SU-DHL-6 (cell line): ENCODE measurements around the gene ROBO2.

Source experiments
- H2AFZ ChIP-seq: fragments of 200-600 bp; sonication (generic); 2 replicates; pipeline ENCODE4 v1.6.1; 2014; ENCODE audit warnings: low read depth, mild to moderate bottlenecking, moderate library complexity, mixed read lengths, antibody characterized with exemption, low read length; ENCODE audit not compliant: severe bottlenecking
- H3F3A ChIP-seq: fragments of 200-600 bp; shearing (Covaris generic); 2 replicates; pipeline ENCODE4 v1.6.0; 2016; ENCODE audit warnings: antibody characterized with exemption, mild to moderate bottlenecking; ENCODE audit not compliant: insufficient read depth
- H3K27ac ChIP-seq: fragments of 200-600 bp; sonication (generic); 2 replicates; pipeline ENCODE4 v1.5.1; 2016; ENCODE audit warnings: low read depth, mild to moderate bottlenecking, low read length, moderate library complexity, mixed read lengths
- H3K27me3 ChIP-seq: fragments of 200-600 bp; sonication (generic), shearing (Covaris generic); 2 replicates; pipeline ENCODE4 v1.6.0; 2014; ENCODE audit warnings: mild to moderate bottlenecking, low read length
- H3K36me3 ChIP-seq: fragments of 200-600 bp; sonication (generic); 2 replicates; pipeline ENCODE4 v1.6.1; 2014; ENCODE audit warnings: mild to moderate bottlenecking, low read length, mixed read lengths
- H3K4me2 ChIP-seq: fragments of 300-600, 200-600 bp; shearing (Covaris generic), sonication (generic); 2 replicates; pipeline ENCODE4 v1.6.0; 2014; ENCODE audit warnings: low read length, low read depth, mild to moderate bottlenecking; ENCODE audit not compliant: poor library complexity, severe bottlenecking
- H3K4me3 ChIP-seq: fragments of 200-600 bp; sonication (generic); 2 replicates; pipeline ENCODE4 v1.5.1; 2014; ENCODE audit warnings: antibody characterized with exemption, low read length, mild to moderate bottlenecking, mixed read lengths; ENCODE audit not compliant: insufficient read depth, poor library complexity, severe bottlenecking
- H3K79me2 ChIP-seq: fragments of 200-600 bp; sonication (generic); 2 replicates; pipeline ENCODE4 v1.6.1; 2014; ENCODE audit warnings: mild to moderate bottlenecking, low read length, moderate library complexity; ENCODE audit not compliant: insufficient read depth
- H3K9ac ChIP-seq: fragments of 200-600 bp; sonication (generic); 2 replicates; pipeline ENCODE4 v1.7.0; 2014; ENCODE audit warnings: mild to moderate bottlenecking, low read length
- H3K9me2 ChIP-seq: fragments of 200-600 bp; sonication (generic); replicated peaks from 2 replicates; pipeline ENCODE4 v1.6.1; 2014; ENCODE audit warnings: low read length; ENCODE audit not compliant: insufficient read depth
- H3K9me3 ChIP-seq: fragments of 200-600 bp; sonication (generic); 2 replicates; pipeline ENCODE4 v1.6.1; 2014; ENCODE audit warnings: low read length, mixed read lengths; ENCODE audit not compliant: insufficient read depth
- H4K20me1 ChIP-seq: fragments of 200-600 bp; sonication (generic); 2 replicates; pipeline ENCODE4 v1.6.1; 2014; ENCODE audit warnings: low read depth, mild to moderate bottlenecking, antibody characterized with exemption, low read length, moderate library complexity, mixed read lengths
- CTCF ChIP-seq: fragments of 200-600 bp; sonication (generic); IDR thresholded peaks from one replicate; pipeline ENCODE4 v1.5.1; 2017; ENCODE audit warnings: antibody characterized with exemption, mild to moderate bottlenecking, low read length, moderate library complexity; ENCODE audit not compliant: insufficient read depth, poor library complexity, severe bottlenecking
- EZH2phosphoT487 ChIP-seq: fragments of 200-600 bp; sonication (generic), shearing (Covaris generic); conservative IDR thresholded peaks from 2 replicates; pipeline ENCODE4 v1.6.1; 2018; ENCODE audit warnings: mild to moderate bottlenecking, antibody characterized with exemption, low read length, moderate library complexity, mixed read lengths

ROBO2 gene

GRCh38 chr3:77189684-77190083, 149.8 kb downstream of the ROBO2 start:
- Histone ChIP-seq H3K79me2 (no peaks in the 10 kb centered on the region), H3K27ac (peak overlapping the region; percentile 99), H3K27me3 (no peaks in the 10 kb centered on the region), H3K9me2 (no peaks in the 10 kb centered on the region), H4K20me1 (no peaks in the 10 kb centered on the region), H3K4me2 (peak overlapping the region; percentile 74), H3K9ac (peak overlapping the region; percentile 52), H3K9me3 (no peaks in the 10 kb centered on the region), H3F3A (peaks cover 47% of the 10 kb centered on the region), H3K36me3 (no peaks in the 10 kb centered on the region), H2AFZ (no peak overlapping the region), H3K4me3 (no peak overlapping the region)
- TF ChIP-seq EZH2phosphoT487, result no peak
- TF ChIP-seq CTCF, result no peak

- Histone ChIP-seq H3K4me3 (no peak overlapping the region), H3K9me2 (no peaks in the 10 kb centered on the region), H3K9me3 (no peaks in the 10 kb centered on the region), H2AFZ (no peak overlapping the region), H3K79me2 (no peaks in the 10 kb centered on the region), H4K20me1 (no peaks in the 10 kb centered on the region), H3K27ac (peak overlapping the region; percentile 99), H3K9ac (peak overlapping the region; percentile 43), H3K27me3 (no peaks in the 10 kb centered on the region), H3K4me2 (peak overlapping the region; percentile 74), H3F3A (peaks cover 47% of the 10 kb centered on the region), H3K36me3 (no peaks in the 10 kb centered on the region)
- TF ChIP-seq CTCF (no peak), EZH2phosphoT487 (no peak)
Observed at GRCh38 chr3:77190374-77190773, 150.5 kb downstream of the ROBO2 start.

GRCh38 chr3:77191014-77191413, 151.1 kb downstream of the ROBO2 start:
- Histone ChIP-seq H3K4me3 (no peak overlapping the region), H3K9ac (peak overlapping the region; percentile 43), H3K79me2 (no peaks in the 10 kb centered on the region), H2AFZ (peak overlapping the region; percentile 74), H3K9me2 (no peaks in the 10 kb centered on the region), H3K27ac (peak overlapping the region; percentile 99), H3K36me3 (no peaks in the 10 kb centered on the region), H3K27me3 (no peaks in the 10 kb centered on the region), H3K4me2 (peak overlapping the region; percentile 74), H3F3A (peaks cover 47% of the 10 kb centered on the region), H3K9me3 (no peaks in the 10 kb centered on the region), H4K20me1 (no peaks in the 10 kb centered on the region)
- TF ChIP-seq CTCF, result no peak
- no peak for TF ChIP-seq EZH2phosphoT487
